A549 (cell line): ENCODE data around the gene GMEB2. TPM values are rescaled to one million over a fixed set of nuclear protein-coding genes. Genes with fewer than 3 reads are reported as not detected.

ENCODE experiments used
- ATAC-seq, 2 experiments: fragments of 200-7000 bp in 1 of 2; fragments of >200 bp in 1 of 2; cut with Nextera tagmentation in 1 of 2; cut with Tn5 transposase in 1 of 2; 3 replicates each; pipeline versions ENCODE4 v1.8.0 to v1.9.1; 2018 to 2020; ENCODE audit warnings: mild to moderate bottlenecking in 1 of 2, moderate library complexity in 1 of 2
- CTCF ChIA-PET: fragments of 300-600 bp; sonication (Branson Sonifier 250); formaldehyde crosslinking; extraction: SDS; loops from one replicate; lab custom pipeline; 2021; ENCODE audit warnings: antibody characterized with exemption, inconsistent platforms; lab: Yijun Ruan, JAX
- POLR2A ChIA-PET: fragments of 350-600 bp; formaldehyde crosslinking; extraction: SDS; loops from one replicate; lab custom pipeline; 2021; ENCODE audit warnings: antibody characterized with exemption, inconsistent platforms; lab: Yijun Ruan, JAX
- DNase-seq, 2 experiments: peaks; one replicate each; pipeline versions ENCODE4 v3.0.0 to v3.0.0-alpha.2; 2011 to 2016; ENCODE audit warnings: low read depth in 1 of 2, low spot score in 1 of 2
- FAIRE-seq: peaks from 2 replicates; lab custom pipeline; 2011; peaks lifted over from hg19 to GRCh38; lab: Jason Lieb, UNC
- H3K27ac ChIP-seq, 2 experiments: fragments of >200 bp; sonication (Bioruptor Twin); formaldehyde crosslinking; 3 replicates each; pipeline ENCODE4 v1.5.1; 2016 to 2017
- H3K4me1 ChIP-seq: fragments of >200 bp; sonication (Bioruptor Twin); formaldehyde crosslinking; 3 replicates; pipeline ENCODE4 v1.6.1; 2016
- H3K4me2 ChIP-seq: fragments of >200 bp; sonication (Bioruptor Twin); formaldehyde crosslinking; 3 replicates; pipeline ENCODE4 v1.6.1; 2016
- H3K4me3 ChIP-seq: fragments of >200 bp; sonication (Bioruptor Twin); formaldehyde crosslinking; 3 replicates; pipeline ENCODE4 v1.5.1; 2016
- H3K9me3 ChIP-seq: fragments of >200 bp; sonication (Bioruptor Twin); formaldehyde crosslinking; 3 replicates; pipeline ENCODE4 v1.6.1; 2016
- ATOH8 ChIP-seq: fragments of 250-450 bp; sonication (Bioruptor Pico); IDR thresholded peaks from 2 replicates; pipeline ENCODE4 v1.5.0; 2020; ENCODE audit warnings: low read depth, mild to moderate bottlenecking, moderate library complexity
- CHD2 ChIP-seq: fragments of 150-350 bp; IDR thresholded peaks from 2 replicates; pipeline ENCODE4 v1.6.1; 2014; ENCODE audit warnings: low read length; ENCODE audit not compliant: partially characterized antibody
- CHD4 ChIP-seq: fragments of 200-600 bp; sonication (generic); IDR thresholded peaks from 2 replicates; pipeline ENCODE4 v1.6.1; 2016; ENCODE audit warnings: antibody characterized with exemption, mild to moderate bottlenecking, borderline replicate concordance
- CTCF ChIP-seq: fragments of >200 bp; sonication (Bioruptor Twin); formaldehyde crosslinking; IDR thresholded peaks from 3 replicates; pipeline ENCODE4 v1.5.1; 2016
- EHF ChIP-seq: fragments of 250-450 bp; sonication (Bioruptor Pico); IDR thresholded peaks from 2 replicates; pipeline ENCODE4 v1.5.0; 2020; ENCODE audit warnings: mild to moderate bottlenecking
- EHMT2 ChIP-seq: fragments of 200-600 bp; sonication (generic); IDR thresholded peaks from 2 replicates; pipeline ENCODE4 v1.6.1; 2016; ENCODE audit warnings: antibody characterized with exemption, low read depth, mild to moderate bottlenecking, moderate library complexity
- ESRRA ChIP-seq: fragments of 150-350 bp; IDR thresholded peaks from 2 replicates; pipeline ENCODE4 v1.6.1; 2014; ENCODE audit warnings: mild to moderate bottlenecking, low read length, borderline replicate concordance
- FOSB ChIP-seq: fragments of 250-450 bp; sonication (Bioruptor Pico); IDR thresholded peaks from 2 replicates; pipeline ENCODE4 v1.5.0; 2020; ENCODE audit warnings: mild to moderate bottlenecking, moderate library complexity
- FOSL2 ChIP-seq, 2 experiments: fragments of 450-650 bp in 1 of 2; fragments of >200 bp in 1 of 2; sonication (Bioruptor Twin) in 1 of 2; formaldehyde crosslinking; IDR thresholded peaks; 2 replicates each; pipeline versions ENCODE4 v1.5.0 to v1.6.1; 2016 to 2020; ENCODE audit warnings: mild to moderate bottlenecking in 1 of 2, moderate library complexity in 1 of 2
- GATA3 ChIP-seq: IDR thresholded peaks from 2 replicates; pipeline ENCODE4 v1.6.1; 2012; ENCODE audit warnings: borderline replicate concordance
- HDAC2 ChIP-seq: fragments of 200-600 bp; sonication (generic); IDR thresholded peaks from 2 replicates; pipeline ENCODE4 v1.6.1; 2016
- HEYL ChIP-seq: fragments of 250-450 bp; sonication (Bioruptor Pico); IDR thresholded peaks from 2 replicates; pipeline ENCODE4 v1.8.0; 2021; ENCODE audit warnings: mild to moderate bottlenecking, moderate library complexity
- HMGXB4 ChIP-seq: fragments of 250-450 bp; sonication (Bioruptor Pico); IDR thresholded peaks from 2 replicates; pipeline ENCODE4 v1.5.0; 2021; ENCODE audit warnings: mild to moderate bottlenecking, moderate library complexity, borderline replicate concordance
- JUN ChIP-seq, 2 experiments: fragments of >200 bp; sonication (Bioruptor Twin); formaldehyde crosslinking; IDR thresholded peaks; 2 replicates in 1 of 2; 3 replicates in 1 of 2; pipeline ENCODE4 v1.6.1; 2016 to 2017
- KDM1A ChIP-seq: fragments of 200-600 bp; sonication (generic); IDR thresholded peaks from 2 replicates; pipeline ENCODE4 v1.6.1; 2016; ENCODE audit warnings: low read depth, mild to moderate bottlenecking
- MAFK ChIP-seq: fragments of 450-650 bp; IDR thresholded peaks from 2 replicates; pipeline ENCODE4 v1.6.1; 2014; ENCODE audit not compliant: partially characterized antibody
- NR3C1 ChIP-seq: fragments of >200 bp; sonication (Bioruptor Twin); formaldehyde crosslinking; IDR thresholded peaks from 3 replicates; pipeline ENCODE4 v1.6.1; 2017
- PBX3 ChIP-seq: IDR thresholded peaks from 2 replicates; pipeline ENCODE4 v1.6.1; 2012
- POLR2AphosphoS2 ChIP-seq: conservative IDR thresholded peaks from 2 replicates; pipeline ENCODE4 v1.6.1; 2012; ENCODE audit warnings: low read length, improper control_type of control experiment, inconsistent platforms
- RARB ChIP-seq: fragments of 250-450 bp; sonication (Bioruptor Pico); IDR thresholded peaks from 2 replicates; pipeline ENCODE4 v1.8.0; 2021; ENCODE audit warnings: mild to moderate bottlenecking, moderate library complexity
- RCOR1 ChIP-seq: fragments of 150-350 bp; IDR thresholded peaks from 2 replicates; pipeline ENCODE4 v1.6.1; 2014; ENCODE audit warnings: antibody characterized with exemption, low read length, low read depth
- RNF2 ChIP-seq: fragments of 200-600 bp; sonication (generic); IDR thresholded peaks from 2 replicates; pipeline ENCODE4 v1.6.1; 2016; ENCODE audit warnings: low read depth, mild to moderate bottlenecking, antibody characterized with exemption, moderate library complexity, borderline replicate concordance
- TFCP2L1 ChIP-seq: fragments of 250-450 bp; sonication (Bioruptor Pico); IDR thresholded peaks from 2 replicates; pipeline ENCODE4 v1.5.0; 2021; ENCODE audit warnings: mild to moderate bottlenecking
- TP53 ChIP-seq: fragments of 250-450 bp; sonication (Bioruptor Pico); IDR thresholded peaks from 2 replicates; pipeline ENCODE4 v1.5.0; 2021; ENCODE audit warnings: mild to moderate bottlenecking, moderate library complexity
- USF2 ChIP-seq: fragments of 450-650 bp; IDR thresholded peaks from 2 replicates; pipeline ENCODE4 v1.6.1; 2014; ENCODE audit warnings: antibody characterized with exemption
- ZC3H11A ChIP-seq: fragments of 450-650 bp; IDR thresholded peaks from 2 replicates; pipeline ENCODE4 v1.6.1; 2014; ENCODE audit warnings: antibody characterized with exemption, mild to moderate bottlenecking
- ZNF302 ChIP-seq: fragments of 250-450 bp; sonication (Bioruptor Pico); IDR thresholded peaks from 2 replicates; pipeline ENCODE4 v1.9.0; 2021; ENCODE audit warnings: inconsistent platforms, mild to moderate bottlenecking, moderate library complexity
- WGBS: methylation state at CpG from one replicate; pipeline ENCODE4 v1.1.6; 2017; ENCODE audit errors: missing lambda C conversion rate; 5-methylcytosine and 5-hydroxymethylcytosine counted together
- polyA plus RNA-seq, 4 experiments: library from polyadenylated mRNA; depleted of rRNA in 3 of 4; stranded (reverse); fragments of >200 nt; fragmentation: RNase III in 1 of 4; extraction: RNeasy Plus Mini Kit Qiagen cat#74134 plus additional on column Dnase treatment in 1 of 4; gene quantifications; 2 replicates in 3 of 4; 3 replicates in 1 of 4; pipeline ENCODE4 v1.2.3, GENCODE V29; 2011 to 2017
- TF ChIP-seq, protein P1 (sequence below): IDR thresholded peaks from 2 replicates; pipeline ENCODE4 v1.6.1; 2012; ENCODE audit warnings: low read depth, borderline replicate concordance

The GMEB2 gene
- polyA plus RNA-seq, 2 of the 4 experiments (the other 2 are of a cell fraction), result 6.5 to 6.8 TPM

DNA sequence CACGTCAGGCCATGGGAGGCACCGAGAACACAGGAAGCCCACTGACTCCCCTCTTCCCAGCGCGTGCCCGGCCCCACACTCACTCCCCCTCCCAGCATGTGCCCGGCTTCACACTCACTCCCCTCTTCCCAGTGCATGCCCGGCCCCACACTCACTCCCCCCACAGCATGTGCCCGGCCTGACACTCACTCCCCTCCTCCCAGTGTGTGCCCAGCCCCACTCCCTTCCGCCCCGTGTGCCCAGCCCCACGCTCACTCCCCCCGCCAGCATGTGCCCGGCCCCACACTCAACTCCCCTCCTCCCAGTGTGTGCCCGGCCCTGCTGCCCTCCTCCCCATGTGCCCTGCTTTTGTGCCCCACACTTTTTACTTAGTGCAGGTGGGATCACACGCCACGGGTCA is 41.0 kb upstream of the GMEB2 start:
- Histone ChIP-seq H3K4me3 (no peak overlapping the region), H3K4me2 (no peak overlapping the region), H3K4me1 (no peaks in the 10 kb centered on the region), H3K27ac (no peak overlapping the region)
- FAIRE-seq (no peak), DNase-seq (no peak)
- TF ChIP-seq NR3C1 (no peak), FOSB (CRISPR knock-in tag) (no peak), ATOH8 (no peak), HEYL (CRISPR knock-in tag) (no peak), ESRRA (no peak), RCOR1 (no peak), RNF2 (no peak), RARB (CRISPR knock-in tag) (no peak), CTCF (no peak), JUN (IDR thresholded peaks at IDR 0.05) (no peak), FOSL2 (IDR thresholded peaks at IDR 0.05) (no peak), FOSL2 (CRISPR knock-in tag; IDR thresholded peaks at IDR 0.05) (no peak), PBX3 (no peak), GATA3 (no peak), TP53 (CRISPR knock-in tag) (no peak), KDM1A (no peak), EHF (CRISPR knock-in tag) (no peak), HDAC2 (no peak), USF2 (no peak)
- TF ChIP-seq, all 56 proteins: peak for 0
- ChIA-PET POLR2A (interaction anchor here (1.1 kb wide), 1 partner anchor 14 kb away, joined by 3 read pairs; no protein-coding TSS in a partner anchor), CTCF (interaction anchor here (1.0 to 1.9 kb wide), 3 partner anchors 15 to 19 kb away, joined by 3 to 6 read pairs (median 3); no protein-coding TSS in a partner anchor)
- WGBS, result 96% methylated on average over 11 of the region's 16 CpGs
- no peak for ATAC-seq
- H3K9me3 ChIP-seq, result no peaks in the 10 kb centered on the region

DNA sequence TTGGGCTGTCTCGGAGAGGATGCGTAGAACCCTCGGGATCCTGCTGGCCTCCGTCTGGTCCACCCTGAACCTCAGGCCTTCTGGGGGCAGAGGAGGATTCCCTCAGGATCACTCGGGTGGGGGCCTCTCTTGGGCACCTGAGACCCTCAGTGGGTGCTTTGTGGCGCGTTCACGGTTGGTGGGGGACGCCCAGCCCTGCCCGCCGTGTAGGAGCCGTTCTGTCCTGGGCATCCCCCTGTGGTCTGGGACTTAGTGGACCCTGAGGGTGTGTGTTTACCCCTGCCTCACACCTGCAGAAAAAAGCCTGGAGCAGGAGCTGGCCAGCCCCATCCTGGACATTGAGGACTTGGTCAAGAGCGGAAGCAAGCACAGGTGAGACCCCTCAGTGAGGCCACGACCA is 38.8 kb upstream of the GMEB2 start:
- no peak overlapping the region for H3K4me2 ChIP-seq
- FAIRE-seq, result no peak
- no peak for ATAC-seq
- no peak overlapping the region for H3K27ac ChIP-seq
- DNase-seq, result no peak
- no peaks in the 10 kb centered on the region for H3K4me1 ChIP-seq
- ChIA-PET CTCF (interaction anchor here (1.0 to 3.1 kb wide), 4 partner anchors 16 to 308 kb away, joined by 3 to 6 read pairs (median 4); no protein-coding TSS in a partner anchor), POLR2A (no interaction called here)
- no peaks in the 10 kb centered on the region for H3K9me3 ChIP-seq
- WGBS, result 95% methylated on average over 8 of the region's 14 CpGs
- TF ChIP-seq POLR2AphosphoS2 (no peak), RNF2 (no peak), HMGXB4 (CRISPR knock-in tag) (no peak), ZNF302 (no peak), EHMT2 (no peak), CTCF (no peak), GATA3 (no peak), KDM1A (no peak), ZC3H11A (no peak), FOSL2 (IDR thresholded peaks at IDR 0.05) (no peak), FOSL2 (CRISPR knock-in tag; IDR thresholded peaks at IDR 0.05) (no peak), FOSB (CRISPR knock-in tag) (no peak), TFCP2L1 (CRISPR knock-in tag) (no peak), CHD4 (no peak), HDAC2 (no peak), CHD2 (no peak), MAFK (no peak)
- TF ChIP-seq, protein P1, sequence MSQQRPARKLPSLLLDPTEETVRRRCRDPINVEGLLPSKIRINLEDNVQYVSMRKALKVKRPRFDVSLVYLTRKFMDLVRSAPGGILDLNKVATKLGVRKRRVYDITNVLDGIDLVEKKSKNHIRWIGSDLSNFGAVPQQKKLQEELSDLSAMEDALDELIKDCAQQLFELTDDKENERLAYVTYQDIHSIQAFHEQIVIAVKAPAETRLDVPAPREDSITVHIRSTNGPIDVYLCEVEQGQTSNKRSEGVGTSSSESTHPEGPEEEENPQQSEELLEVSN, result no peak
- H3K4me3 ChIP-seq, result no peak overlapping the region
